Hepatocyte (in vitro differentiated cells): ENCODE data around the gene NBPF1.
"Not testable (repeated sequence)": the region's sequence is repeated elsewhere in the genome, so short reads cannot be mapped to it uniquely, and the experiment has no call there.

ENCODE experiments used
- CTCF ChIP-seq: fragments of 200-600 bp; sonication (generic); IDR thresholded peaks from 2 replicates; pipeline ENCODE4 v1.5.1; 2016; ENCODE audit warnings: antibody characterized with exemption, mild to moderate bottlenecking; ENCODE audit not compliant: poor library complexity
- EZH2 ChIP-seq: fragments of 200-600 bp; sonication (generic); IDR thresholded peaks from 2 replicates; pipeline ENCODE4 v1.6.1; 2016; ENCODE audit warnings: antibody characterized with exemption, mild to moderate bottlenecking, borderline replicate concordance
- EZH2phosphoT487 ChIP-seq: fragments of 200-600 bp; sonication (generic); IDR thresholded peaks from one replicate; pipeline ENCODE4 v1.6.1; 2018; ENCODE audit warnings: antibody characterized with exemption, mild to moderate bottlenecking, low read depth, moderate library complexity; ENCODE audit not compliant: unreplicated experiment, severe bottlenecking

- not testable (repeated sequence) for TF ChIP-seq EZH2phosphoT487, CTCF, EZH2
Measured at GRCh38 chr1:16651560-16651959, 38.2 kb upstream of the NBPF1 start.
